Peyer's patch (tissue), 4 donors: ENCODE results near the gene SLC22A6.

Source experiments
- POLR2A ChIP-seq, 2 donors: fragments of 450-650 bp; IDR thresholded peaks; one replicate each; pipeline ENCODE4 v1.5.1; 2017; ENCODE audit warnings: antibody characterized with exemption in 2 of 2, mild to moderate bottlenecking in 2 of 2, moderate library complexity in 2 of 2
- TF ChIP-seq, protein P1 (sequence below), 6 experiments: fragments of 450-650 bp in 4 of 6; fragments of 200-600 bp in 2 of 6; sonication (generic) in 1 of 6; IDR thresholded peaks; one replicate each; pipeline ENCODE4 v1.5.1; 2017 to 2019; ENCODE audit warnings: antibody characterized with exemption in 6 of 6, mild to moderate bottlenecking in 3 of 6, moderate library complexity in 1 of 6

DNA sequence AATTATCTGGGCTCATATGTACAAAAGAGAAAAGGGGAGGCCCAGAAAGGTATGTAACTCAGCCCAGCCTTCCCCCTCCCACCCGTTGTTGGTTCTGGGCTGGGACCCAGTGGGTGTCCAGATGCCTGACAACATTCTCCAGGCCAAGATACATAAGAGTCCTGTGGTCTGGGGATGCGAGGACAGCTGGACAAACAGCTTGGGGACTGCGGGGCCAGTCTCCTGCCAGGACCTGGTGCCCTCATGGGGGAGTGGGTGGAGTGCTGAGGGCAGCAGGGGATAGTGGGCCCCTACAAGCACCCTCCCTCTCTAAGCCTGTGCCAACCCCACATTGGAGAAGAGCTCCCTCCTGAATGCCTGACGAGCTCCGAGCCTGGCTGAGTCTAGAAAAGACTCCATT, 3.5 kb upstream of the SLC22A6 start:
- TF ChIP-seq, protein P1, sequence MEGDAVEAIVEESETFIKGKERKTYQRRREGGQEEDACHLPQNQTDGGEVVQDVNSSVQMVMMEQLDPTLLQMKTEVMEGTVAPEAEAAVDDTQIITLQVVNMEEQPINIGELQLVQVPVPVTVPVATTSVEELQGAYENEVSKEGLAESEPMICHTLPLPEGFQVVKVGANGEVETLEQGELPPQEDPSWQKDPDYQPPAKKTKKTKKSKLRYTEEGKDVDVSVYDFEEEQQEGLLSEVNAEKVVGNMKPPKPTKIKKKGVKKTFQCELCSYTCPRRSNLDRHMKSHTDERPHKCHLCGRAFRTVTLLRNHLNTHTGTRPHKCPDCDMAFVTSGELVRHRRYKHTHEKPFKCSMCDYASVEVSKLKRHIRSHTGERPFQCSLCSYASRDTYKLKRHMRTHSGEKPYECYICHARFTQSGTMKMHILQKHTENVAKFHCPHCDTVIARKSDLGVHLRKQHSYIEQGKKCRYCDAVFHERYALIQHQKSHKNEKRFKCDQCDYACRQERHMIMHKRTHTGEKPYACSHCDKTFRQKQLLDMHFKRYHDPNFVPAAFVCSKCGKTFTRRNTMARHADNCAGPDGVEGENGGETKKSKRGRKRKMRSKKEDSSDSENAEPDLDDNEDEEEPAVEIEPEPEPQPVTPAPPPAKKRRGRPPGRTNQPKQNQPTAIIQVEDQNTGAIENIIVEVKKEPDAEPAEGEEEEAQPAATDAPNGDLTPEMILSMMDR (IDR thresholded peaks at IDR 0.05), result no peak
- TF ChIP-seq POLR2A (IDR thresholded peaks at IDR 0.05), result no peak
